ENCODE results near the gene FOCAD.

GRCh38 chr9:20663133-20663532 lies 20.9 kb upstream of the FOCAD start:
- TF ChIP-seq, protein P1, sequence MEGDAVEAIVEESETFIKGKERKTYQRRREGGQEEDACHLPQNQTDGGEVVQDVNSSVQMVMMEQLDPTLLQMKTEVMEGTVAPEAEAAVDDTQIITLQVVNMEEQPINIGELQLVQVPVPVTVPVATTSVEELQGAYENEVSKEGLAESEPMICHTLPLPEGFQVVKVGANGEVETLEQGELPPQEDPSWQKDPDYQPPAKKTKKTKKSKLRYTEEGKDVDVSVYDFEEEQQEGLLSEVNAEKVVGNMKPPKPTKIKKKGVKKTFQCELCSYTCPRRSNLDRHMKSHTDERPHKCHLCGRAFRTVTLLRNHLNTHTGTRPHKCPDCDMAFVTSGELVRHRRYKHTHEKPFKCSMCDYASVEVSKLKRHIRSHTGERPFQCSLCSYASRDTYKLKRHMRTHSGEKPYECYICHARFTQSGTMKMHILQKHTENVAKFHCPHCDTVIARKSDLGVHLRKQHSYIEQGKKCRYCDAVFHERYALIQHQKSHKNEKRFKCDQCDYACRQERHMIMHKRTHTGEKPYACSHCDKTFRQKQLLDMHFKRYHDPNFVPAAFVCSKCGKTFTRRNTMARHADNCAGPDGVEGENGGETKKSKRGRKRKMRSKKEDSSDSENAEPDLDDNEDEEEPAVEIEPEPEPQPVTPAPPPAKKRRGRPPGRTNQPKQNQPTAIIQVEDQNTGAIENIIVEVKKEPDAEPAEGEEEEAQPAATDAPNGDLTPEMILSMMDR (IDR thresholded peaks at IDR 0.05; ENCODE audit: low read length) = no peak
- no peak for TF ChIP-seq EZH2 (IDR thresholded peaks at IDR 0.05; ENCODE audit: borderline replicate concordance, low read length)
